Gastroesophageal sphincter (tissue), 4 donors: Measurements from ENCODE around the gene FAM43A. TPM values are rescaled to one million over a fixed set of nuclear protein-coding genes. Genes with fewer than 3 reads are reported as not detected.

Experiments
- ATAC-seq: fragments of 150-250 bp; one replicate; pipeline ENCODE4 v1.9.1; 2016; ENCODE audit warnings: mild to moderate bottlenecking, moderate library complexity
- H3K27ac ChIP-seq, 4 donors: fragments of 200-600 bp; sonication (generic) in 3 of 4; 1 replicate in 3 of 4; 2 replicates in 1 of 4; pipeline ENCODE4 v1.5.1; 2016 to 2019
- H3K27me3 ChIP-seq: fragments of 200-600 bp; sonication (generic); one replicate; pipeline ENCODE4 v1.5.1; 2019
- H3K36me3 ChIP-seq, 2 donors: fragments of 200-600 bp; sonication (generic); one replicate each; pipeline ENCODE4 v1.5.1; 2019; ENCODE audit warnings: control low read depth in 1 of 2
- H3K4me1 ChIP-seq, 3 donors: fragments of 200-600 bp; sonication (generic); 1 replicate in 2 of 3; 2 replicates in 1 of 3; pipeline ENCODE4 v1.5.1; 2016 to 2019; ENCODE audit warnings: control low read depth in 2 of 3
- H3K4me3 ChIP-seq, 2 donors: fragments of 200-600 bp; sonication (generic); one replicate each; pipeline ENCODE4 v1.5.1; 2019; ENCODE audit warnings: mild to moderate bottlenecking in 1 of 2, moderate library complexity in 1 of 2
- H3K9me3 ChIP-seq, 3 donors: fragments of 200-600 bp; sonication (generic); one replicate each; pipeline ENCODE4 v1.5.1; 2017 to 2019; ENCODE audit warnings: control low read depth in 2 of 3
- CTCF ChIP-seq, 4 experiments: fragments of 200-600 bp in 2 of 4; fragments of 450-650 bp in 2 of 4; sonication (generic) in 1 of 4; IDR thresholded peaks; one replicate each; pipeline ENCODE4 v1.5.1; 2017 to 2019; ENCODE audit warnings: antibody characterized with exemption in 4 of 4, mild to moderate bottlenecking in 2 of 4, moderate library complexity in 2 of 4
- EP300 ChIP-seq: sonication (generic); formaldehyde crosslinking; IDR thresholded peaks from one replicate; pipeline ENCODE4 v1.6.1; 2017; ENCODE audit warnings: antibody characterized with exemption, mild to moderate bottlenecking
- POLR2A ChIP-seq, 2 donors: fragments of 450-650 bp; IDR thresholded peaks; one replicate each; pipeline ENCODE4 v1.6.1; 2017; ENCODE audit warnings: antibody characterized with exemption in 2 of 2, mild to moderate bottlenecking in 2 of 2, moderate library complexity in 1 of 2
- POLR2AphosphoS5 ChIP-seq: sonication (generic); formaldehyde crosslinking; IDR thresholded peaks from one replicate; pipeline ENCODE4 v1.6.1; 2017; ENCODE audit warnings: antibody characterized with exemption
- WGBS, 2 donors: methylation state at CpG; one replicate each; pipeline ENCODE4 v1.1.5; 2018; ENCODE audit warnings: low coverage in 1 of 2; 5-methylcytosine and 5-hydroxymethylcytosine counted together
- total RNA-seq, 4 donors: library from RNA; depleted of rRNA; stranded (reverse); fragments of >200 nt; gene quantifications; one replicate each; pipeline ENCODE4 v1.1.0, GENCODE V29; 2016

Gene FAM43A
- total RNA-seq, 4 donors from 2014 or later = 15.9 to 36.3 (median 23.8) TPM

- no peaks in the 10 kb centered on the region for H3K27me3 ChIP-seq
- no peak for ATAC-seq
- H3K27ac ChIP-seq = peak overlapping the region in 2 of 4 donors; percentile 24 to 54
- no peak overlapping the region for H3K4me3 ChIP-seq
- H3K4me1 ChIP-seq = no peaks in the 10 kb centered on the region
- WGBS, 2 donors = 54 to 76% methylated on average over 6 to 7 of the region's 7 CpGs
- no peaks in the 10 kb centered on the region for H3K9me3 ChIP-seq
- no peak for TF ChIP-seq CTCF (IDR thresholded peaks at IDR 0.05)
- peaks cover 0 to 58% of the 10 kb centered on the region in 2 donors for H3K36me3 ChIP-seq
Observed at GRCh38 chr3:194640829-194641228, 44.9 kb upstream of the FAM43A start.

- Histone ChIP-seq H3K4me3 (no peak overlapping the region), H3K4me1 (no peaks in the 10 kb centered on the region), H3K27me3 (no peaks in the 10 kb centered on the region), H3K36me3 (peaks cover 0 to 77% of the 10 kb centered on the region in 2 donors), H3K9me3 (no peaks in the 10 kb centered on the region), H3K27ac (no peak overlapping the region)
- ATAC-seq = no peak
- TF ChIP-seq EP300 (no peak), CTCF (IDR thresholded peaks at IDR 0.05) (no peak), POLR2AphosphoS5 (no peak), POLR2A (IDR thresholded peaks at IDR 0.05) (no peak)
- WGBS, 2 donors = 75 to 83% methylated on average over 2 of the region's 2 CpGs
Observed at GRCh38 chr3:194642769-194643168, 42.9 kb upstream of the FAM43A start.

GRCh38 chr3:194647747-194648146 is 37.9 kb upstream of the FAM43A start:
- WGBS, 2 donors = 75 to 81% methylated on average over 3 of the region's 3 CpGs
- Histone ChIP-seq H3K4me1 (no peaks in the 10 kb centered on the region), H3K27me3 (no peaks in the 10 kb centered on the region), H3K27ac (no peak overlapping the region), H3K4me3 (no peak overlapping the region), H3K36me3 (peaks cover 21 to 99% of the 10 kb centered on the region in 2 donors), H3K9me3 (no peaks in the 10 kb centered on the region)
- TF ChIP-seq EP300 = no peak
- TF ChIP-seq CTCF (IDR thresholded peaks at IDR 0.05) = no peak
- no peak for TF ChIP-seq POLR2AphosphoS5
- TF ChIP-seq POLR2A (IDR thresholded peaks at IDR 0.05) = no peak
- no peak for ATAC-seq

- H3K27me3 ChIP-seq = no peaks in the 10 kb centered on the region
- H3K4me3 ChIP-seq = no peak overlapping the region
- H3K4me1 ChIP-seq = no peaks in the 10 kb centered on the region
- TF ChIP-seq EP300 (no peak), POLR2AphosphoS5 (no peak), CTCF (IDR thresholded peaks at IDR 0.05) (no peak), POLR2A (IDR thresholded peaks at IDR 0.05) (no peak)
- H3K9me3 ChIP-seq = no peaks in the 10 kb centered on the region
- H3K36me3 ChIP-seq = peaks cover 15 to 88% of the 10 kb centered on the region in 2 donors
- 90 to 100% methylated on average over 4 to 5 of the region's 5 CpGs for WGBS, 2 donors
- H3K27ac ChIP-seq = no peak overlapping the region
- ATAC-seq = no peak
Observed at GRCh38 chr3:194654443-194654842, 31.2 kb upstream of the FAM43A start.

GRCh38 chr3:194657439-194657838 is 28.2 kb upstream of the FAM43A start:
- H3K27me3 ChIP-seq = no peaks in the 10 kb centered on the region
- peak overlapping the region in 1 of 4 donors; percentile 0 for H3K27ac ChIP-seq
- TF ChIP-seq POLR2AphosphoS5 = no peak
- no peak for TF ChIP-seq EP300
- TF ChIP-seq CTCF (IDR thresholded peaks at IDR 0.05) = no peak
- no peak for TF ChIP-seq POLR2A (IDR thresholded peaks at IDR 0.05)
- H3K36me3 ChIP-seq = peaks cover under 1 to 87% of the 10 kb centered on the region in 2 donors
- H3K4me3 ChIP-seq = no peak overlapping the region
- WGBS, 2 donors = 79 to 81% methylated on average over 6 to 7 of the region's 7 CpGs
- no peaks in the 10 kb centered on the region for H3K9me3 ChIP-seq
- H3K4me1 ChIP-seq = no peaks in the 10 kb centered on the region
- no peak for ATAC-seq
